NT2/D1 (cell line): ENCODE measurements around the gene GAL3ST2.
"Not testable (repeated sequence)": the region's sequence is repeated elsewhere in the genome, so short reads cannot be mapped to it uniquely, and the experiment has no call there.

Experiments used
- DNase-seq: peaks from one replicate; pipeline ENCODE4 v3.0.0-alpha.2; 2011; ENCODE audit warnings: low read depth, low spot score
- H3K27me3 ChIP-seq: 2 replicates; pipeline ENCODE4 v1.6.0; 2011; ENCODE audit warnings: mild to moderate bottlenecking; ENCODE audit not compliant: insufficient read length, insufficient read depth
- H3K36me3 ChIP-seq: 2 replicates; pipeline ENCODE4 v1.6.1; 2011; ENCODE audit warnings: mild to moderate bottlenecking, low read length, mixed read lengths; ENCODE audit not compliant: insufficient read depth, insufficient read length
- H3K4me1 ChIP-seq: 2 replicates; pipeline ENCODE4 v1.5.1; 2011; ENCODE audit not compliant: insufficient read depth, insufficient read length
- H3K4me3 ChIP-seq: 2 replicates; pipeline ENCODE4 v1.5.1; 2011; ENCODE audit warnings: low read depth; ENCODE audit not compliant: insufficient read length
- H3K9ac ChIP-seq: 2 replicates; pipeline ENCODE4 v1.6.0; 2011; ENCODE audit warnings: low read depth; ENCODE audit not compliant: insufficient read length
- H3K9me3 ChIP-seq: 2 replicates; pipeline ENCODE4 v1.5.1; 2011; ENCODE audit warnings: mild to moderate bottlenecking, low read length; ENCODE audit not compliant: insufficient read depth
- SUZ12 ChIP-seq: IDR thresholded peaks from 2 replicates; pipeline ENCODE4 v1.6.1; 2011; ENCODE audit not compliant: insufficient read length, insufficient read depth; ENCODE audit errors: extremely low read depth
- YY1 ChIP-seq: IDR thresholded peaks from 2 replicates; pipeline ENCODE4 v1.6.1; 2011; ENCODE audit not compliant: insufficient read length, insufficient read depth
- ZNF274 ChIP-seq: IDR thresholded peaks from 2 replicates; pipeline ENCODE4 v1.6.1; 2011; ENCODE audit warnings: mild to moderate bottlenecking, low read depth, low read length

The GAL3ST2 gene

DNA sequence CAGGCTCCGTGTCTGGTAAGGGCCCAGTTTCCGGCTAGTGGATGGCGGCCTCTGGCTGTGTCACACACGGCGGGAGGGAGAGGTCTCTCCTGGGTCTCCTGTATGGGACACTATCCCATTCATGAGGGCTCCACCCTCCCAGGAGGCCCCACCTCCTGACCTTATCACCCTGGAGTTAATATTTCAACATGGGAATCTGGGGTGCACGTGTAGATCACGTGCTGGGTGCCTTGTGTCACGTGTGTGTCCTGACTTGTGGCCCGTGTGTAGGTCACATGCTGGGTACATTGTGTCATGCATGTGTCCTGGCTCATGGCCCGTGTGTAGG is 42.3 kb downstream of the GAL3ST2 start:
- Histone ChIP-seq H3K4me1 (peaks cover 40% of the 10 kb centered on the region), H3K4me3 (no peak overlapping the region), H3K27me3 (no peaks in the 10 kb centered on the region), H3K36me3 (no peaks in the 10 kb centered on the region), H3K9me3 (no peaks in the 10 kb centered on the region), H3K9ac (no peak overlapping the region)
- no peak for DNase-seq
- TF ChIP-seq SUZ12 (no peak), ZNF274 (no peak), YY1 (no peak)

- peaks cover 40% of the 10 kb centered on the region for H3K4me1 ChIP-seq
- H3K9ac ChIP-seq, H3K9me3 ChIP-seq, H3K27me3 ChIP-seq, H3K4me3 ChIP-seq, H3K36me3 ChIP-seq, DNase-seq: not testable (repeated sequence)
These were observed 43.5 kb downstream of the GAL3ST2 start for GRCh38 chr2:241819947-241820624.

DNA sequence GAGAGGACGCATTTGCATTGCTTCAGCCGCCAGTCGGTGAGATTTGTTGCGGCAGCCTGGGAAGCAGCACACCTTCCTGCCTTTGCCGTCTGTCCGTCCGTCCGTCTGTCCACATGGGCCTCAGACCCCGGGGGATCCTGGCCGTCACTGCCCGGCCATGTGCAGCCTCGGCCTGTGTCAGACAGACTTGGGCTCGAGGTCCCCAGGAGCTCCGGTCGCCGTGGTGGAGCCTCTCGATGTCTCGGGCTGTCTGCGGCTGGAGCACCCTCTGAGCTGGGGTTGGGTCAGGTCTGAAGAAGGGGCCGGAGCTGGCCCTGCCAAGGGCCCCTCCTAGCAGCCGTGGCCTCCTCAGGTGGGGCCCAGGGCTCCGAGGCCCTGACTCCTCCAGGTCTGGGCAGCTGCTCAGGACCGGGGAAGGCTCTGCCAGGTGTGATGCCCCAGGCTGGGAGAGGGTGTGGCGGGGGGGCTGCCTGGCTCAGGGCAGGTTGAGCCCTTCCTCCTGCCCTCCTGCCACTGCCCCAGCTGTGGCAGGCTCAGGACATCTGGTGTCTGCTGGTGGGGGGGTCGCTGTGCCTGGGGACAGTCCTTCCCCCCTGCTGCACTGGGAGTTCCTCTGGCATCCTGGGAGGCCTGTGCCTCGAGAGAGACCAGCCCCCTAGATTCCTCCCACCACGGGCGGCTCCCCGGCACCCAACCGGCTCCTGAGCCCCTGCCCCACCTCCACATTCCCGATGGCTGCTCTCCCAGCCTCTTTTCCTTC is 44.2 kb downstream of the GAL3ST2 start:
- Histone ChIP-seq H3K4me1 (peaks cover 40% of the 10 kb centered on the region), H3K4me3 (no peak overlapping the region), H3K27me3 (no peaks in the 10 kb centered on the region), H3K36me3 (no peaks in the 10 kb centered on the region), H3K9ac (no peak overlapping the region), H3K9me3 (no peaks in the 10 kb centered on the region)
- DNase-seq: no peak
- TF ChIP-seq ZNF274 (no peak), YY1 (no peak), SUZ12 (no peak)

DNA sequence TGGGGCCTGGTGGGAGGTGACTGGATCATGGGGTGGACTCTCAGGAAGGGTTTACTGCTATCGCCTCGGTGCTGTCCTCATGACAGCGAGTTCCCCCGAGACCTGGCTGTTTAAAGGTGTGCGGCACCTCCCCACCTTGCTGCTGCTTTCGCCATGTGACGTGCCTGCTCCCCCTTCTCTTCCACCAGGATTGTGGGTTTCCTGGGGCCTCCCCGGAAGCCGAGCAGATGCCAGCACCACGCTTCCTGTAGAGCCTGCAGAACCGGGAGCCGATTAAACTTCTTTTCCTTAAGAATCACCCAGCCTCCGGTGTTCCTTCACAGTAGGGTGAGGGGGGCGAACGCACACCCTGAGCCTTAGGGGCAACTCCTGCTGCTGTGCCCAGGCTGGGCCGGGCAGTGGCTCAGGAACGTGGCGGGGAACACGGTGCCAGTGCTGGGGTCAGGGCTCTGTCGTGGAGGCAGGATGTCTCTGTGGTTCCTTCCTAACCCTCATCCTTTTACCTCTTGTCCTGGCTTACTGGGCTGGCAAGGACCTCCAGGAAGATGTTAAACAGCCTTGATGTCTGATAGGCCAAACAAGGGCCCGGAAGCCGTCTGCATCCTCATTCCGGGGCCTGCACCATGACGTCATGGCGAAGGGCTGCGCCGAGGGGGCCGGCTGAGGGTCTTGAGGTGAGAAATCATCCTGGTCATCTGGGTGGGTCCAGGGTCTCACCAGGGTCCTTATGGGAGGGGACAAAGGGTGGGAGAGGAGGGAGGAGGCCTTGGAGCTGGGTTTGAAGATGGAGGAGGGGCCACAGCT is 45.0 kb downstream of the GAL3ST2 start:
- Histone ChIP-seq H3K36me3 (no peaks in the 10 kb centered on the region), H3K4me1 (peaks cover 34% of the 10 kb centered on the region), H3K9me3 (peaks cover 2% of the 10 kb centered on the region; the same call in 1 of the 2 replicates), H3K9ac (peak overlapping the region; percentile 8), H3K4me3 (no peak overlapping the region), H3K27me3 (no peaks in the 10 kb centered on the region)
- DNase-seq: no peak
- TF ChIP-seq SUZ12 (no peak), YY1 (no peak), ZNF274 (no peak)

DNA sequence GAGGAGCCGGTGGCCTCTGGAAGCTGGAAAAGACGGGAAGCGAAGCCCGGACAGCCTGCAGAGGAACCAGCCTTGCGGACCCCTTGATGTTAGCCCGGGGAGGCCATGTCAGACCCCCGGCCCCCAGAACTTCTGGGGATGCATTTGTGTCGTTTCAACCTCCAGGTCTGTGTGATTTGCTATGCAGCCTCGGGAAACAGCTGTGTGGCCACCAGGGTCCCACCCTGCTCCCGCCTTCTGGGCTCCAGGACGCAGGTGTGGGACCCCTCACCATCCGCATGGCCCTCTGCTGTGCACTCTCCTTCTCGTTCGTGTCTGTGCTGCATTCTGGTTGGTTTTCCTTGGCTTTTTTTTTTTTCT is 45.6 kb downstream of the GAL3ST2 start:
- Histone ChIP-seq H3K27me3 (no peaks in the 10 kb centered on the region), H3K4me1 (peaks cover 29% of the 10 kb centered on the region), H3K36me3 (no peaks in the 10 kb centered on the region), H3K9me3 (peaks cover 7% of the 10 kb centered on the region), H3K4me3 (no peak overlapping the region), H3K9ac (peak overlapping the region; percentile 6)
- no peak for TF ChIP-seq YY1
- no peak for TF ChIP-seq ZNF274
- TF ChIP-seq SUZ12: no peak
- no peak for DNase-seq

GRCh38 chr2:241823531-241824437 is 47.2 kb downstream of the GAL3ST2 start:
- peaks cover 25% of the 10 kb centered on the region for H3K4me1 ChIP-seq
- H3K4me3 ChIP-seq, H3K36me3 ChIP-seq, H3K27me3 ChIP-seq, H3K9ac ChIP-seq, DNase-seq: not testable (repeated sequence)
- H3K9me3 ChIP-seq: peaks cover 16% of the 10 kb centered on the region

DNA sequence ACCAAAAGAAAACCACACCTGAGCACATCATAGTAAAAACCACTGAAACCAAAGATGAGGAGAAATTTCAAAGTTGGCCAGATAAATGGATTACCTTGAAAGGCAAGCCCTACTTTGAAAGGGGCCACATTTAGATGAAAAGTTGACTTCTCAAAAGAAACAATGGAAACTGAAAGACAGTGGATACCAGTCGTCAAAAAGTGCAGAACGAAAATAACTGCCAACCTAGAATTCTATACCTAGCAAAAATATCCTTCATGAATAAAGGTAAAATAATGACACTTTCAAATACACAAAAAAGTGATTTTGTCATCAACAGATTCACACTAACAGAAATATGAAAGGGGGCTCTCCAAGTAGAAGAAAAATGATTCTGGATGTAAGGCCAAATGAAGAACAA is 50.8 kb downstream of the GAL3ST2 start:
- Histone ChIP-seq H3K36me3 (no peaks in the 10 kb centered on the region), H3K27me3 (no peaks in the 10 kb centered on the region), H3K9me3 (peaks cover 16% of the 10 kb centered on the region), H3K4me3 (no peak overlapping the region), H3K4me1 (peaks cover 3% of the 10 kb centered on the region), H3K9ac (no peak overlapping the region)
- TF ChIP-seq YY1: no peak
- no peak for TF ChIP-seq SUZ12
- no peak for TF ChIP-seq ZNF274
- DNase-seq: no peak
